Upper lobe of left lung (tissue), 4 donors: ENCODE data around the gene NUP153.

Experiments used
- CTCF ChIP-seq, 6 experiments: fragments of 450-650 bp in 4 of 6; fragments of 200-600 bp in 2 of 6; sonication (generic) in 2 of 6; IDR thresholded peaks; one replicate each; pipeline ENCODE4 v1.5.1; 2016 to 2019; ENCODE audit warnings: antibody characterized with exemption in 6 of 6
- POLR2A ChIP-seq, 4 donors: fragments of 450-650 bp; IDR thresholded peaks; one replicate each; pipeline ENCODE4 v1.5.1; 2016 to 2017; ENCODE audit warnings: antibody characterized with exemption in 4 of 4, mild to moderate bottlenecking in 2 of 4

- TF ChIP-seq POLR2A (IDR thresholded peaks at IDR 0.05) (no peak), CTCF (IDR thresholded peaks at IDR 0.05) (no peak)
Measured at GRCh38 chr6:17679726-17680125, 27.0 kb downstream of the NUP153 start.
